Omental fat pad (tissue), 4 donors: Measurements from ENCODE around the gene CACNA1A. TPM values are rescaled to one million over a fixed set of nuclear protein-coding genes. Genes with fewer than 3 reads are reported as not detected.

Experiments used
- ATAC-seq: fragments of 150-250 bp; one replicate; pipeline ENCODE4 v1.9.1; 2016; ENCODE audit warnings: mild to moderate bottlenecking, moderate library complexity; ENCODE audit not compliant: low FRiP score
- DNase-seq: peaks from one replicate; pipeline ENCODE4 v3.0.0-alpha.2; 2019; ENCODE audit warnings: low spot score
- CTCF ChIP-seq, 3 donors: fragments of 450-650 bp; IDR thresholded peaks; one replicate each; pipeline ENCODE4 v1.5.1; 2016 to 2017; ENCODE audit warnings: antibody characterized with exemption in 3 of 3, mild to moderate bottlenecking in 3 of 3, moderate library complexity in 2 of 3
- total RNA-seq, 4 donors: library from RNA; depleted of rRNA; stranded (reverse); fragments of >200 nt; gene quantifications; one replicate each; pipeline ENCODE4 v1.1.0, GENCODE V29; 2016

Gene CACNA1A
- total RNA-seq, 4 donors from 2014 or later = 0.44 to 2.7 (median 0.71) TPM

GRCh38 chr19:13476071-13476470, 30.2 kb downstream of the CACNA1A start:
- no peak for DNase-seq
- TF ChIP-seq CTCF (IDR thresholded peaks at IDR 0.05) = no peak
- ATAC-seq = no peak

- DNase-seq = no peak
- no peak for ATAC-seq
- no peak for TF ChIP-seq CTCF (IDR thresholded peaks at IDR 0.05)
Measured at GRCh38 chr19:13475044-13475443, 31.2 kb downstream of the CACNA1A start.

GRCh38 chr19:13466697-13467096, 39.6 kb downstream of the CACNA1A start:
- DNase-seq (no peak), ATAC-seq (no peak)
- no peak for TF ChIP-seq CTCF (IDR thresholded peaks at IDR 0.05)

- TF ChIP-seq CTCF (IDR thresholded peaks at IDR 0.05) = no peak
- no peak for DNase-seq
- ATAC-seq = no peak
Measured at GRCh38 chr19:13463296-13463695, 43.0 kb downstream of the CACNA1A start.

- no peak for TF ChIP-seq CTCF (IDR thresholded peaks at IDR 0.05)
- no peak for DNase-seq
Measured at GRCh38 chr19:13461536-13461935, 44.7 kb downstream of the CACNA1A start.

GRCh38 chr19:13460045-13460444, 46.2 kb downstream of the CACNA1A start:
- DNase-seq (no peak), ATAC-seq (no peak)
- no peak for TF ChIP-seq CTCF (IDR thresholded peaks at IDR 0.05)

More at GRCh38 chr19:13461536-13461935, 44.7 kb downstream of the CACNA1A start:
- ATAC-seq = no peak

- ATAC-seq (no peak), DNase-seq (no peak)
- TF ChIP-seq CTCF (IDR thresholded peaks at IDR 0.05) = no peak
Measured at GRCh38 chr19:13459351-13459750, 46.9 kb downstream of the CACNA1A start.
